ENCODE data around the gene NPHP4.
"Not testable (repeated sequence)": the region's sequence is repeated elsewhere in the genome, so short reads cannot be mapped to it uniquely, and the experiment has no call there.

NPHP4 gene

DNA sequence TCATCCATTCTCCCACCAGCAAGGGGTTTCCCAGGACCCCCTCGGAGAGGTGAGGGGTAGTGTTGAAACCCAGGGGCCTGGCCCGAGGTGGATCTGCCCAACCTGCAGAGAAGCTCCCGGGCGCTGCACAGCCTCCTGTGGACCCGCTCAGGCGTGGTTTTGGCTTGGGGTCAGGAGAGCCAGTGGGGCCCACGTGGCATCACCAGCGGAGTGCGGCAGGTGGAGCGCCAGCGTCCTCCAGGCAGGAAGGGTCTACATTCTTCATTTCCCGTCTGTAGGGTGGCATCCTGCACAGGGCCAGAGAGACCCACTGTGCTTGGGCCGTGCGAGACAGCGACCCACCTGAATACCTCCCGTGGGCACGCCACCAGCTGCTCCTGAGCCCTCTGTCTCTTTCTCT, 135.2 kb downstream of the NPHP4 start:
- Histone ChIP-seq H3K4me3 (ENCODE audit: extremely low read depth, insufficient read depth, low read length, poor library complexity, severe bottlenecking) (no peak overlapping the region), H3K9me3 (ENCODE audit: control insufficient read depth, low read length) (no peaks in the 10 kb centered on the region), H3K27ac (ENCODE audit: low read depth, low read length, severe bottlenecking) (no peak overlapping the region), H3K4me1 (ENCODE audit: control insufficient read depth, insufficient read depth, low read length, poor library complexity, severe bottlenecking) (peaks cover 16% of the 10 kb centered on the region), H3K36me3 (ENCODE audit: control insufficient read depth, insufficient read depth, low read length) (peaks cover 5% of the 10 kb centered on the region)
- WGBS, 2 experiments (ENCODE audit: insufficient coverage in 2 of 2) = 90 to 95% methylated on average over 17 of the region's 17 CpGs

DNA sequence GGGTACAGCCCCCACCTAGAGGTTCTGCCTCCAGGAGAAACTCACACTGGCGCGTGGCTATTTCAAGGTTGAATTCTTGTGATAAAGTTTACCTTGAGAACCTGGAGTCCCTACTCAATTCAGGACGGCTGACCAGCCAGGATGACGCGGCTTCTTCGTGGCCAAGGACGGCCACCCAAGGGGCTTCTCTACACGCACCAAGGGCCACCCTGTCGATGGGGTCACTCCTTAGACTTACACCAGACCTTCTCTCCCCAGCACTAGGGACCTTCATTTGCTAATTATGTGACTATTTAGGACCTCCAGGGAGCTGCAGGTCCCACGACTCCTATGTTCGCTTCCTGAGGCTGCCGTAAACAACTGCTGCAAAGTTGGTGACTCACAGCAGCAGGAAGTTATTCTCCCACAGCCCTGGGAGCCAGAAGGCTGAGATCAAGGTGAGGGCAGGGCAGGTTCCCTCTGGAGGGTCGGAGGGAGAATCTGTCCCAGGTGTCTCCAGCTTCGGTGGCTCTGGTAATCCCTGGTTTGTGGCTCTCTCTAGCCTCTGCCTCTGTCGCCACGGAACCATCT, 135.9 kb downstream of the NPHP4 start:
- H3K4me3 ChIP-seq (ENCODE audit: extremely low read depth, insufficient read depth, low read length, poor library complexity, severe bottlenecking) = no peak overlapping the region
- H3K9me3 ChIP-seq (ENCODE audit: control insufficient read depth, low read length) = no peaks in the 10 kb centered on the region
- H3K27ac ChIP-seq (ENCODE audit: low read depth, low read length, severe bottlenecking) = peak overlapping the region; percentile 10
- WGBS, 2 experiments (ENCODE audit: insufficient coverage in 2 of 2) = 82 to 83% methylated on average over 10 to 15 of the region's 16 CpGs
- peaks cover 3% of the 10 kb centered on the region for H3K36me3 ChIP-seq (ENCODE audit: control insufficient read depth, insufficient read depth, low read length)
- peaks cover 16% of the 10 kb centered on the region for H3K4me1 ChIP-seq (ENCODE audit: control insufficient read depth, insufficient read depth, low read length, poor library complexity, severe bottlenecking)

DNA sequence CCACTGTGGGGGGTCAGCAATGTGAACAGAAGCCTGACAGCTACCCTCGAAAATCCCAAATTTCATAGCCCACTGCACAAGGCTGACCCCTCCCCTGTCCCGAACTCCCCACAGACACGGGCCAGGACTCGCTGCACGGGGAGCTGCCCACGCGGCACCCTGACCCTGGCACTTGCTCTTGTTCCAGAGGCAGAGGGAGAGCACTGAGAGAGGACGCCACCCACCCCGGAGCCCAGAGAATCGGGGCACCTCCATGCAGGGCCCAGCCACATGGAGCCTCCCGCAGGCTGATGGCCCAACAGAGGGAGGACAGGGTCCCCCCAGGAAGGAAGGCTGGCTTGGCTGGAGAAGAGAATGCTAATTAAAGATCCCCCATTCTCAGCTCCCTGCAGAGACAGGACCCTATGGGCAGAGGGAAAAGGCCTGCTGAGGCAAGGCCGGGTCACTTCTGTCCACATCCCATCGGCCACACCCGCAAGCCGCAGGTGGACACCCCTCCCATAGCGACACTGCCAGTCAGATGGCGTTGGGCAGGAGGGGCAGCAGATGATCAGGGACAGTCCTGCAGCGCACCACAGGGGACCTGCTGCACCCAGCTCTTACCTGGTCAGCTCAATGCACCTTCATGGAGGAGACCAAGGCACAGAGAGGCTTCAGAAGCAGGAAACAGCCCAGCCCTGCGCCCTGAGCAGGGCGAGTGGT, 136.9 kb downstream of the NPHP4 start:
- Histone ChIP-seq H3K9me3 (ENCODE audit: control insufficient read depth, low read length) (no peaks in the 10 kb centered on the region), H3K27ac (ENCODE audit: low read depth, low read length, severe bottlenecking) (no peak overlapping the region), H3K4me1 (ENCODE audit: control insufficient read depth, insufficient read depth, low read length, poor library complexity, severe bottlenecking) (peaks cover 16% of the 10 kb centered on the region), H3K4me3 (ENCODE audit: extremely low read depth, insufficient read depth, low read length, poor library complexity, severe bottlenecking) (no peak overlapping the region), H3K36me3 (ENCODE audit: control insufficient read depth, insufficient read depth, low read length) (no peaks in the 10 kb centered on the region)
- WGBS, 2 experiments (ENCODE audit: insufficient coverage in 2 of 2) = 90 to 92% methylated on average over 15 to 20 of the region's 20 CpGs

DNA sequence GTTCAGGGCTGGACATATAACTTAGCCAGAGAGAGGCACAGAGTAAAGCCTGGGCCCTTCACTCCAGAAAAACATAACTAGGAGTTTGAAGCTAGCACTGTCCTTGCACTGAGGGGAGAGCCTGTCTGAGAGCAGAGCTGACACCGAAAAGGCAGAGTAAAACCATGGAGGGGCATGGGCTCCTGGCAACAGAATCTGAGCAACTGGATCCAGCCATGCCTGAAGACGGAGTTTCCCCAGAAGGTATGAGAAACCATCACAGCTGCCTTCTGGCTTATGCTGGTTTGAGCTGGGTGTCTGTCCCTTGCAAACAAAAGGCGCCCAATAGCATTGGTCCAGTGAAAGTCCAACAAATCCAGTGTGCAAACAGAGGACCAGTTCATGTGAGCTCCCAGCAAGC, 137.5 kb downstream of the NPHP4 start:
- no peak overlapping the region for H3K4me3 ChIP-seq (ENCODE audit: extremely low read depth, insufficient read depth, low read length, poor library complexity, severe bottlenecking)
- no peak overlapping the region for H3K27ac ChIP-seq (ENCODE audit: low read depth, low read length, severe bottlenecking)
- no peaks in the 10 kb centered on the region for H3K36me3 ChIP-seq (ENCODE audit: control insufficient read depth, insufficient read depth, low read length)
- H3K9me3 ChIP-seq (ENCODE audit: control insufficient read depth, low read length) = no peaks in the 10 kb centered on the region
- H3K4me1 ChIP-seq (ENCODE audit: control insufficient read depth, insufficient read depth, low read length, poor library complexity, severe bottlenecking) = peaks cover 16% of the 10 kb centered on the region
- WGBS, 2 experiments (ENCODE audit: insufficient coverage in 2 of 2) = 91 to 100% methylated on average over 3 of the region's 3 CpGs

DNA sequence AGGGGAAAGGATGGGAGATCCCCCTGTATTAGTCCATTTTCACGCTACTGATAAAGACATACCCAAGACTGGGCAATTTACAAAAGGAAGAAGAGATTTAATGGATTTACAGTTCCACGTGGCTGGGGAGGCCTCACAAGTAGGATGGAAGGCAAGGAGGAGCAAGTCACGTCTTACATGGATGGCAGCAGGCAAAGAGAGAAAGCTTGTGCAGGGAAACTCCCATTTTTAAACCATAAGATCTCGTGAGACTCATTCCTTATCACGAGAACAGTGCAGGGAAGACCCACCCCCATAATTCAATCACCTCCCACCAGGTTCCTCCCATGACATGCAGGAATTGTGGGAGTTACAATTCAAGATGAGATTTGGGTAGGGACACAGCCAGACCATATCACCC, 138.4 kb downstream of the NPHP4 start:
- H3K27ac ChIP-seq (ENCODE audit: low read depth, low read length, severe bottlenecking); H3K36me3 ChIP-seq (ENCODE audit: control insufficient read depth, insufficient read depth, low read length); H3K4me3 ChIP-seq (ENCODE audit: extremely low read depth, insufficient read depth, low read length, poor library complexity, severe bottlenecking); H3K9me3 ChIP-seq (ENCODE audit: control insufficient read depth, low read length): not testable (repeated sequence)
- H3K4me1 ChIP-seq (ENCODE audit: control insufficient read depth, insufficient read depth, low read length, poor library complexity, severe bottlenecking) = peaks cover 16% of the 10 kb centered on the region
- WGBS, 2 experiments (ENCODE audit: insufficient coverage in 2 of 2) = 88 to 89% methylated on average over 1 to 2 of the region's 5 CpGs

DNA sequence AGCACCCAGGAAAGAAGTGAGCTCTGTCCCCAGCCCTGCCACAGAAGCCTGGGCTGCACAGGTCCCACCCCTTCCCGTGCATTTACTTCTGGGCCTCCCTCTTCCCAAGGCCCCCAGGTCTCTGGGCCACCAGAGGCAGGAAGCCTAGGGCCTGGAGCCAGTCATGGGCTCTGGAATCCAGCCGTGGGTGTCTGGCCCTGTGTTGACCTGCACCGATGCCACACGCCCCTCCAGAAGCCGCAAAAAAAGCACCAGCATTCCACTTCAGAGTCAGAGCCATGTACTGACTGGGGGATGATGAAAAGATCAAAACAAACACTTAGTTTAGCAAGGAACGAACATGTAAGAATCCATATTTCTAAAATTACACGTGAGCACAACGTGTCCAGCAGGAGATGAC, 141.7 kb downstream of the NPHP4 start:
- H3K36me3 ChIP-seq (ENCODE audit: control insufficient read depth, insufficient read depth, low read length) = no peaks in the 10 kb centered on the region
- 70 to 88% methylated on average over 7 to 8 of the region's 8 CpGs for WGBS, 2 experiments (ENCODE audit: insufficient coverage in 2 of 2)
- no peaks in the 10 kb centered on the region for H3K4me1 ChIP-seq (ENCODE audit: control insufficient read depth, insufficient read depth, low read length, poor library complexity, severe bottlenecking)
- no peak overlapping the region for H3K4me3 ChIP-seq (ENCODE audit: extremely low read depth, insufficient read depth, low read length, poor library complexity, severe bottlenecking)
- no peaks in the 10 kb centered on the region for H3K9me3 ChIP-seq (ENCODE audit: control insufficient read depth, low read length)
- H3K27ac ChIP-seq (ENCODE audit: low read depth, low read length, severe bottlenecking) = no peak overlapping the region

DNA sequence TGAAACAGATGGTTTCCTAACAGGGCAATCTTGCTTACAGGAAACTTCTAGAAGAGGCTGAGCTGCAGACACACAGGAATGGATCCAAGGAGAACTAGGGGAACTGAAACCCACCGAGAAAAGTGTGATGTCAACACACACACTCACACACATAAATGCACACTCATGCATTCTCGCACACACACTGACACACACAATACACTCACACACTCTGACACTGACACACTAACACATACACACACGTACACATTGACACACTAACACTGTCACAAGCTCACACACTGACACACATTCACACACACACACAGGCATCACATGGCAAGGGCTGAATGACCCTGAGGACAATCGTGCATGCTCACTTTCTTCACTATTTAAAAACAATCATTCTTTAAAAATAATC, 142.7 kb downstream of the NPHP4 start:
- Histone ChIP-seq H3K4me1 (ENCODE audit: control insufficient read depth, insufficient read depth, low read length, poor library complexity, severe bottlenecking) (no peaks in the 10 kb centered on the region), H3K9me3 (ENCODE audit: control insufficient read depth, low read length) (no peaks in the 10 kb centered on the region), H3K4me3 (ENCODE audit: extremely low read depth, insufficient read depth, low read length, poor library complexity, severe bottlenecking) (no peak overlapping the region), H3K36me3 (ENCODE audit: control insufficient read depth, insufficient read depth, low read length) (no peaks in the 10 kb centered on the region), H3K27ac (ENCODE audit: low read depth, low read length, severe bottlenecking) (no peak overlapping the region)
- WGBS, 2 experiments (ENCODE audit: insufficient coverage in 2 of 2) = 84 to 86% methylated on average over 4 of the region's 4 CpGs

DNA sequence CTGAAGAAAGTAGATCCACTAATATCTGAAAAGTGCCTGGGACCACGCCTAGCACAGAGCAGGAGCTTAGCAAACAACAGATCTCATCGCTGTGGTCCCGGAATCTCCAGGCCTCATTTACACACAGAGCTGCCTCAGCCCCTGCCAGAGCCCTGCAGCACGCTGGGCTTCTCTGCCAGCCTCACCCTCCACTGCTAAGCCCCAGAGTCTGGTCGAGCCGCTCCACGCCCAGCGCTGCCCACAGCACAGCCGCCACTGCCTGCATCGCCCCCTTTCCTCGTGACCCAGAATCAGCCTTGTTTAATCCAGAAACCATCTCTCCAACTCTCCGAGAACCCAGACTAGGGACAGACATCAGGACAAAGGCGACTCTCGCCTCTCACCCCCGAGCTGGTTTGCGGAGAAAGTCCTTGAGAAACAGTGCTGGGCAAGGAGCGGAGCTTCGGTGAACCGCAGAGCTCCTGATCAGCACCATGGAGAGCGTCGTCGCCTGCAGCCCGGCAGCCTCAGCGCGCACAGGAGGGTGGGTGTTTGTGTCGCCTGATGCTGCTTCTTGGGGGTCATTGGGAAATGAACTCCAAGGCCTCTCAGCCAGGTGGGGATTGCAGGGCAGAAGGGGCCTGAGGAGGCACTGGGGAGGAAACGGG, 145.1 kb downstream of the NPHP4 start:
- no peaks in the 10 kb centered on the region for H3K4me1 ChIP-seq (ENCODE audit: control insufficient read depth, insufficient read depth, low read length, poor library complexity, severe bottlenecking)
- no peak overlapping the region for H3K4me3 ChIP-seq (ENCODE audit: extremely low read depth, insufficient read depth, low read length, poor library complexity, severe bottlenecking)
- H3K27ac ChIP-seq (ENCODE audit: low read depth, low read length, severe bottlenecking) = no peak overlapping the region
- 35 to 43% methylated on average over 17 to 21 of the region's 27 CpGs for WGBS, 2 experiments (ENCODE audit: insufficient coverage in 2 of 2)
- H3K36me3 ChIP-seq (ENCODE audit: control insufficient read depth, insufficient read depth, low read length) = no peaks in the 10 kb centered on the region
- H3K9me3 ChIP-seq (ENCODE audit: control insufficient read depth, low read length) = no peaks in the 10 kb centered on the region

DNA sequence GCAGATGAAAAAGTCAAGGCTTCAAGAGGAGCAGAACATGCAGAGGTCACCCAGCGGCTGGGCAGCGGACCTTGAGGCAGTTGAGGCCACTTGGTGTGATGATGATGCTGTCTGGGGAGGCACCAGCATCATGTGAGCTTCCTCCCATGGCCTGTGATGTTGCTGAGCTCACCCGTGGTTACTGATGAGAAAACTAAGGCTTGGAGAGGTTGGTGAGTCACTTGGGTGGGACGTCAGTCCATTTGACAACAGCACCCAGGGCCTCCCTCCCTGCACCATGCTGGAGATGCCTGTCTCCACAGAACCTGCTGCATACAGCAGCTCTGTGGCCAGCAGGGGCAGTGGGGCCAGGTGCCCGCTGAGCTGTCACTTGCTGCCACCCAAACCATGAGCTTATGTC, 146.8 kb downstream of the NPHP4 start:
- 74 to 84% methylated on average over 4 to 5 of the region's 5 CpGs for WGBS, 2 experiments (ENCODE audit: insufficient coverage in 2 of 2)
- Histone ChIP-seq H3K27ac (ENCODE audit: low read depth, low read length, severe bottlenecking) (no peak overlapping the region), H3K9me3 (ENCODE audit: control insufficient read depth, low read length) (no peaks in the 10 kb centered on the region), H3K36me3 (ENCODE audit: control insufficient read depth, insufficient read depth, low read length) (no peaks in the 10 kb centered on the region), H3K4me1 (ENCODE audit: control insufficient read depth, insufficient read depth, low read length, poor library complexity, severe bottlenecking) (no peaks in the 10 kb centered on the region), H3K4me3 (ENCODE audit: extremely low read depth, insufficient read depth, low read length, poor library complexity, severe bottlenecking) (no peak overlapping the region)

DNA sequence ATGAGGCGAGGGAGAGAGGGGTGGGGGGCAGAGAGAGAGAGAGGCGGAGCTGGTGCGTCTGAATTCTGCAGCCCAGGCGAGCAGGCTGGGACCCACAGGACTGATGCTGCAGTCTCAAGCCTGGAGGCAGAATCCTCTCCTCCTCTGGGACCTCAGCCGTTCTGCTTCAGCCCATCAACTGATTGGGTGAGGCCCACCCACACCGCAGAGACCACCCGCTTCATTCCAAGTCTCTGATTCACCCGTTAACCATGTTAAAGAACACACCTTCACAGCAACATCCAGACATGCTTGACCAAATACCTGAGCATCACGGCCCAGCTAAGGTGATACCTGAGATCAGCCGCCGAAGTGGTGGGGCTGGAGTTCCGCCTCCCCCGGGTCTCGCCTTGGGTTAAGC, 147.8 kb downstream of the NPHP4 start:
- H3K36me3 ChIP-seq (ENCODE audit: control insufficient read depth, insufficient read depth, low read length) = no peaks in the 10 kb centered on the region
- H3K4me3 ChIP-seq (ENCODE audit: extremely low read depth, insufficient read depth, low read length, poor library complexity, severe bottlenecking) = no peak overlapping the region
- no peaks in the 10 kb centered on the region for H3K4me1 ChIP-seq (ENCODE audit: control insufficient read depth, insufficient read depth, low read length, poor library complexity, severe bottlenecking)
- 76 to 88% methylated on average over 11 to 13 of the region's 14 CpGs for WGBS, 2 experiments (ENCODE audit: insufficient coverage in 2 of 2)
- H3K9me3 ChIP-seq (ENCODE audit: control insufficient read depth, low read length) = no peaks in the 10 kb centered on the region
- H3K27ac ChIP-seq (ENCODE audit: low read depth, low read length, severe bottlenecking) = no peak overlapping the region

DNA sequence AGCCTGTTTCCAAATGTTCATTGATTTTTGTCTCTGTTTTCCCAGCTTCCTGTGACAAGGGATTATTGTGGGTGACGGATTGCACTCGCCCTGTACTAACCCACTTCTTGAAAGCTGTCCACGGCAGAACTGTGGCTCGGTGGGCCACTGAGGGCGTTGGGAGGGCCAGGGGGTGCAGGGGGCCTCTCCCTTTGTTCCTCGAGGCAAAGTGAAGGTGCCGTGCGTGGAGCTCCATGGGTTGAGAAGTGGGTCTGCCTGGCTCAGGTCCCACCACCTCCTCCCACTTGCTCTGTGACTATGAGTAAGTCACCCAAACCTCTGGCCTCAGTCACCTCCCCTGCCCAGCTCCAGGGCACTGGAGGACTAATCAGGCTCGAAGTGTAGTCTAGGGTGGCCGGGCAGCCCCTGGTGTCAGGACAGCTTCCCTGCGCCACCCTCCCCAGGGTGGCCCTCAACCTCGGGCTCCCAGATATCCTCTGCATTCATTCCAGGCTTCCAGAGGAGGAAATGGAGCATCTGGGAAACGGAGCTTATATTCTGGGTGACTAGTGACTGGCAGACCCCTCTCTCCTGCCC, 148.6 kb downstream of the NPHP4 start:
- Histone ChIP-seq H3K27ac (ENCODE audit: low read depth, low read length, severe bottlenecking) (no peak overlapping the region), H3K4me1 (ENCODE audit: control insufficient read depth, insufficient read depth, low read length, poor library complexity, severe bottlenecking) (no peaks in the 10 kb centered on the region), H3K4me3 (ENCODE audit: extremely low read depth, insufficient read depth, low read length, poor library complexity, severe bottlenecking) (no peak overlapping the region), H3K36me3 (ENCODE audit: control insufficient read depth, insufficient read depth, low read length) (no peaks in the 10 kb centered on the region), H3K9me3 (ENCODE audit: control insufficient read depth, low read length) (no peaks in the 10 kb centered on the region)
- WGBS, 2 experiments (ENCODE audit: insufficient coverage in 2 of 2) = 84 to 87% methylated on average over 8 to 11 of the region's 13 CpGs
